Activated CD8-positive, alpha-beta T cell treated with anti-CD3 and anti-CD28 coated beads, Interleukin-2, amount 10 ng/mL, durations not matched to agents 7 days and 5 days (primary cell): ENCODE data around the gene RHEBL1. TPM values are rescaled to one million over a fixed set of nuclear protein-coding genes. Genes with fewer than 3 reads are reported as not detected.

ENCODE experiments used
- ATAC-seq: fragments of 150-1000 bp; cut with Tn5 transposase; one replicate; pipeline ENCODE4 v1.10.0; 2021; ENCODE audit warnings: moderate library complexity
- CTCF ChIA-PET: fragments of 350-600 bp; sonication (Branson Sonifier 250); formaldehyde crosslinking; loops from one replicate; lab custom pipeline; 2021; ENCODE audit warnings: antibody characterized with exemption; lab: Charles Lee
- POLR2A ChIA-PET: fragments of 350-600 bp; sonication (Branson Sonifier 250); formaldehyde crosslinking; loops from one replicate; lab custom pipeline; 2021; ENCODE audit warnings: antibody characterized with exemption; lab: Charles Lee
- DNase-seq: peaks from one replicate; pipeline ENCODE4 v3.0.0-alpha.2; 2020
- H3K27ac Mint-ChIP-seq: one replicate; pipeline ENCODE4 v1.8.0; 2021; ENCODE audit warnings: mild to moderate bottlenecking, mixed read lengths
- H3K27me3 Mint-ChIP-seq: one replicate; pipeline ENCODE4 v1.8.0; 2021; ENCODE audit warnings: low read depth, mixed read lengths
- H3K36me3 Mint-ChIP-seq: one replicate; pipeline ENCODE4 v1.8.0; 2021; ENCODE audit warnings: low read depth, mixed read lengths
- H3K4me1 Mint-ChIP-seq: one replicate; pipeline ENCODE4 v1.8.0; 2021; ENCODE audit warnings: low read depth, mixed read lengths
- H3K4me3 Mint-ChIP-seq: one replicate; pipeline ENCODE4 v1.8.0; 2021; ENCODE audit warnings: mild to moderate bottlenecking, mixed read lengths
- H3K9me3 Mint-ChIP-seq: one replicate; pipeline ENCODE4 v1.8.0; 2022; ENCODE audit warnings: mixed read lengths; ENCODE audit not compliant: insufficient read depth
- total RNA-seq, 2 experiments: library from RNA; stranded (reverse); gene quantifications; one replicate each; pipeline ENCODE4 v1.2.3, GENCODE V29; 2021

RHEBL1 gene
- total RNA-seq, 2 experiments from 2014 or later, result 9.5 to 9.9 TPM

- Mint-ChIP-seq H3K4me3 (peak overlapping the region; percentile 68), H3K9me3 (no peaks in the 10 kb centered on the region), H3K27me3 (peaks cover 56% of the 10 kb centered on the region), H3K4me1 (peaks cover 75% of the 10 kb centered on the region), H3K36me3 (peaks cover 3% of the 10 kb centered on the region), H3K27ac (peak overlapping the region; percentile 52)
- ChIA-PET POLR2A (interaction anchor here (0.6 to 5.9 kb wide), 3 partner anchors 9 to 176 kb away, joined by 3 to 45 read pairs (median 6); partner anchors contain the start of gene TUBA1B), CTCF (interaction anchor here (1.5 to 8.0 kb wide), 13 partner anchors 11 to 145 kb away, joined by 5 to 179 read pairs (median 27); partner anchors contain the start of genes LMBR1L, RHEBL1, TUBA1A and TUBA1B)
- ATAC-seq (peak; percentile 50), DNase-seq (peak; percentile 53)
These were observed 20.3 kb upstream of the RHEBL1 start for GRCh38 chr12:49089821-49090773.

GRCh38 chr12:49088932-49089330 lies 19.2 kb upstream of the RHEBL1 start:
- ChIA-PET CTCF (interaction anchor here (0.8 to 8.0 kb wide), 40 partner anchors 10 to 492 kb away, joined by 3 to 179 read pairs (median 6); partner anchors contain the start of genes ARF3, DDX23, KMT2D and LMBR1L), POLR2A (interaction anchor here (0.9 to 5.9 kb wide), 3 partner anchors 10 to 42 kb away, joined by 5 to 45 read pairs (median 6); partner anchors contain the start of genes RHEBL1 and TUBA1B)
- H3K27me3 Mint-ChIP-seq, result peaks cover 46% of the 10 kb centered on the region
- no peaks in the 10 kb centered on the region for H3K36me3 Mint-ChIP-seq
- no peak overlapping the region for H3K4me3 Mint-ChIP-seq
- ATAC-seq (no peak), DNase-seq (no peak)
- no peak overlapping the region for H3K27ac Mint-ChIP-seq
- peaks cover 70% of the 10 kb centered on the region for H3K4me1 Mint-ChIP-seq
- peaks cover 4% of the 10 kb centered on the region for H3K9me3 Mint-ChIP-seq

- Mint-ChIP-seq H3K27ac (peak overlapping the region; percentile 31), H3K4me1 (peaks cover 64% of the 10 kb centered on the region)
These were observed 18.6 kb upstream of the RHEBL1 start for GRCh38 chr12:49088150-49088931.

GRCh38 chr12:49086116-49086515 lies 16.3 kb upstream of the RHEBL1 start:
- Mint-ChIP-seq H3K27ac (no peak overlapping the region), H3K36me3 (no peaks in the 10 kb centered on the region), H3K4me3 (no peak overlapping the region), H3K4me1 (peaks cover 48% of the 10 kb centered on the region), H3K9me3 (peaks cover 4% of the 10 kb centered on the region), H3K27me3 (peaks cover 21% of the 10 kb centered on the region)
- ATAC-seq, result no peak
- ChIA-PET POLR2A (interaction anchor here (0.8 to 5.9 kb wide), 3 partner anchors 16 to 45 kb away, joined by 3 to 45 read pairs (median 4); partner anchors contain the start of genes RHEBL1 and TUBA1B), CTCF (interaction anchor here (0.7 to 8.0 kb wide), 13 partner anchors 13 to 149 kb away, joined by 3 to 179 read pairs (median 6); partner anchors contain the start of genes LMBR1L, RHEBL1, TUBA1B and WNT1)
- no peak for DNase-seq

More at GRCh38 chr12:49088150-49088931, 18.6 kb upstream of the RHEBL1 start:
- H3K27me3 Mint-ChIP-seq, result peaks cover 41% of the 10 kb centered on the region
- POLR2A ChIA-PET, result interaction anchor here (0.6 to 5.9 kb wide), 5 partner anchors 10 to 177 kb away, joined by 3 to 45 read pairs (median 5); partner anchors contain the start of genes RHEBL1 and TUBA1B
- no peak overlapping the region for H3K4me3 Mint-ChIP-seq
- ATAC-seq (peak; percentile 87), DNase-seq (peak; percentile 86)
- peaks cover 4% of the 10 kb centered on the region for H3K9me3 Mint-ChIP-seq
- CTCF ChIA-PET, result interaction anchor here (0.6 to 8.0 kb wide), 47 partner anchors 9 to 492 kb away, joined by 3 to 179 read pairs (median 5); partner anchors contain the start of genes ARF3, DDX23, KMT2D and LMBR1L
- no peaks in the 10 kb centered on the region for H3K36me3 Mint-ChIP-seq

GRCh38 chr12:49084438-49084837 lies 14.7 kb upstream of the RHEBL1 start:
- Mint-ChIP-seq H3K4me1 (peaks cover 33% of the 10 kb centered on the region), H3K27ac (no peak overlapping the region), H3K4me3 (no peak overlapping the region), H3K9me3 (peaks cover 4% of the 10 kb centered on the region), H3K27me3 (peaks cover 15% of the 10 kb centered on the region), H3K36me3 (no peaks in the 10 kb centered on the region)
- ATAC-seq (no peak), DNase-seq (no peak)
- POLR2A ChIA-PET, result interaction anchor here (0.9 to 5.9 kb wide), 3 partner anchors 20 to 47 kb away, joined by 3 to 45 read pairs (median 5); partner anchors contain the start of gene TUBA1B
- CTCF ChIA-PET, result interaction anchor here (1.0 to 8.0 kb wide), 8 partner anchors 9 to 96 kb away, joined by 3 to 179 read pairs (median 40); partner anchors contain the start of genes LMBR1L, RHEBL1 and TUBA1B

GRCh38 chr12:49079793-49080192 lies 10.0 kb upstream of the RHEBL1 start:
- H3K27me3 Mint-ChIP-seq, result peaks cover 6% of the 10 kb centered on the region
- CTCF ChIA-PET, result interaction anchor here (1.0 to 5.0 kb wide), 6 partner anchors 8 to 36 kb away, joined by 3 to 37 read pairs (median 6); partner anchors contain the start of gene RHEBL1
- H3K9me3 Mint-ChIP-seq, result peaks cover 4% of the 10 kb centered on the region
- no peaks in the 10 kb centered on the region for H3K36me3 Mint-ChIP-seq
- POLR2A ChIA-PET, result interaction anchor here (1.0 kb wide), 1 partner anchor 10 kb away, joined by 4 read pairs; the partner anchor contains the start of gene RHEBL1
- H3K4me3 Mint-ChIP-seq, result no peak overlapping the region
- no peak overlapping the region for H3K27ac Mint-ChIP-seq
- ATAC-seq, result no peak
- DNase-seq, result no peak
- no peaks in the 10 kb centered on the region for H3K4me1 Mint-ChIP-seq

- CTCF ChIA-PET, result interaction anchor here (1.0 to 5.2 kb wide), 6 partner anchors 10 to 163 kb away, joined by 3 to 72 read pairs (median 8); partner anchors contain the start of gene TUBA1B
- ATAC-seq (no peak), DNase-seq (no peak)
- no peak overlapping the region for H3K4me3 Mint-ChIP-seq
- H3K36me3 Mint-ChIP-seq, result peaks cover 8% of the 10 kb centered on the region
- POLR2A ChIA-PET, result interaction anchor here (0.6 to 5.3 kb wide), 3 partner anchors 40 to 60 kb away, joined by 3 to 39 read pairs (median 3); partner anchors contain the start of gene TUBA1B
- H3K4me1 Mint-ChIP-seq, result peaks cover 31% of the 10 kb centered on the region
- H3K27ac Mint-ChIP-seq, result no peak overlapping the region
- H3K9me3 Mint-ChIP-seq, result no peaks in the 10 kb centered on the region
- H3K27me3 Mint-ChIP-seq, result no peaks in the 10 kb centered on the region
These were observed 1.2 kb upstream of the RHEBL1 start for GRCh38 chr12:49070971-49071370.

- CTCF ChIA-PET, result interaction anchor here (0.8 to 7.9 kb wide), 20 partner anchors 10 to 220 kb away, joined by 3 to 242 read pairs (median 6); partner anchors contain the start of genes DHH, LMBR1L and TUBA1B
- Mint-ChIP-seq H3K27ac (peak overlapping the region; percentile 97), H3K4me3 (peak overlapping the region; percentile 100), H3K9me3 (no peaks in the 10 kb centered on the region), H3K36me3 (peaks cover 17% of the 10 kb centered on the region), H3K4me1 (peaks cover 32% of the 10 kb centered on the region), H3K27me3 (no peaks in the 10 kb centered on the region)
- no peak for ATAC-seq
- POLR2A ChIA-PET, result interaction anchor here (1.0 to 5.3 kb wide), 8 partner anchors 9 to 217 kb away, joined by 4 to 39 read pairs (median 6); partner anchors contain the start of genes DDX23, KMT2D, TUBA1A and TUBA1B
- DNase-seq, result no peak
These were observed 786 bp downstream of the RHEBL1 start for GRCh38 chr12:49068879-49069506.

- peak overlapping the region; percentile 9 for H3K27ac Mint-ChIP-seq
- POLR2A ChIA-PET, result no interaction called here
- peaks cover 20% of the 10 kb centered on the region for H3K36me3 Mint-ChIP-seq
- DNase-seq (no peak), ATAC-seq (no peak)
- H3K4me1 Mint-ChIP-seq, result peaks cover 35% of the 10 kb centered on the region
- no peaks in the 10 kb centered on the region for H3K9me3 Mint-ChIP-seq
- CTCF ChIA-PET, result interaction anchor here (1.6 to 7.9 kb wide), 6 partner anchors 14 to 170 kb away, joined by 3 to 242 read pairs (median 42); partner anchors contain the start of genes DHH and TUBA1B
- no peak overlapping the region for H3K4me3 Mint-ChIP-seq
- no peaks in the 10 kb centered on the region for H3K27me3 Mint-ChIP-seq
These were observed 3.7 kb downstream of the RHEBL1 start for GRCh38 chr12:49066120-49066519.

- ChIA-PET POLR2A (interaction anchor here (1.2 to 3.1 kb wide), 4 partner anchors 20 to 66 kb away, joined by 3 to 21 read pairs (median 5); partner anchors contain the start of gene TUBA1B), CTCF (interaction anchor here (0.7 to 7.9 kb wide), 31 partner anchors 8 to 258 kb away, joined by 3 to 242 read pairs (median 7); partner anchors contain the start of genes DDN, DHH, LMBR1L and PRKAG1)
- ATAC-seq, result no peak
- no peak for DNase-seq
- Mint-ChIP-seq H3K36me3 (peaks cover 20% of the 10 kb centered on the region), H3K9me3 (no peaks in the 10 kb centered on the region), H3K4me1 (peaks cover 30% of the 10 kb centered on the region), H3K27ac (no peak overlapping the region), H3K4me3 (no peak overlapping the region), H3K27me3 (no peaks in the 10 kb centered on the region)
These were observed 5.0 kb downstream of the RHEBL1 start for GRCh38 chr12:49064767-49065152.
